ENCODE results near the gene PPP6R1.

The PPP6R1 gene

GRCh38 chr19:55181740-55182139 is 77.1 kb downstream of the PPP6R1 start:
- CTCF ChIA-PET = interaction anchor here (0.6 kb wide), 1 partner anchor 285 kb away, joined by 3 read pairs; no protein-coding TSS in a partner anchor
- no peak overlapping the region for H3K27ac ChIP-seq
- TF ChIP-seq, protein P1, sequence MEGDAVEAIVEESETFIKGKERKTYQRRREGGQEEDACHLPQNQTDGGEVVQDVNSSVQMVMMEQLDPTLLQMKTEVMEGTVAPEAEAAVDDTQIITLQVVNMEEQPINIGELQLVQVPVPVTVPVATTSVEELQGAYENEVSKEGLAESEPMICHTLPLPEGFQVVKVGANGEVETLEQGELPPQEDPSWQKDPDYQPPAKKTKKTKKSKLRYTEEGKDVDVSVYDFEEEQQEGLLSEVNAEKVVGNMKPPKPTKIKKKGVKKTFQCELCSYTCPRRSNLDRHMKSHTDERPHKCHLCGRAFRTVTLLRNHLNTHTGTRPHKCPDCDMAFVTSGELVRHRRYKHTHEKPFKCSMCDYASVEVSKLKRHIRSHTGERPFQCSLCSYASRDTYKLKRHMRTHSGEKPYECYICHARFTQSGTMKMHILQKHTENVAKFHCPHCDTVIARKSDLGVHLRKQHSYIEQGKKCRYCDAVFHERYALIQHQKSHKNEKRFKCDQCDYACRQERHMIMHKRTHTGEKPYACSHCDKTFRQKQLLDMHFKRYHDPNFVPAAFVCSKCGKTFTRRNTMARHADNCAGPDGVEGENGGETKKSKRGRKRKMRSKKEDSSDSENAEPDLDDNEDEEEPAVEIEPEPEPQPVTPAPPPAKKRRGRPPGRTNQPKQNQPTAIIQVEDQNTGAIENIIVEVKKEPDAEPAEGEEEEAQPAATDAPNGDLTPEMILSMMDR (conservative IDR thresholded peaks at IDR 0.05; ENCODE audit: low read depth) = no peak
- POLR2A ChIA-PET (ENCODE audit: low non-redundant PET) = no interaction called here
- DNase-seq (ENCODE audit: low spot score) = no peak
